ENCODE results near the gene CRABP1.

CRABP1 gene

GRCh38 chr15:78299101-78299930, 40.8 kb upstream of the CRABP1 start, which contains the start of gene SKIC8 (continued):
- no peak for TF ChIP-seq ZNF529 (tag by site-specific recombination; IDR thresholded peaks at IDR 0.05; ENCODE audit: insufficient replicate concordance)
- TF ChIP-seq PRDM1 (tag by site-specific recombination; IDR thresholded peaks at IDR 0.05) = no peak
- TF ChIP-seq, protein P1, sequence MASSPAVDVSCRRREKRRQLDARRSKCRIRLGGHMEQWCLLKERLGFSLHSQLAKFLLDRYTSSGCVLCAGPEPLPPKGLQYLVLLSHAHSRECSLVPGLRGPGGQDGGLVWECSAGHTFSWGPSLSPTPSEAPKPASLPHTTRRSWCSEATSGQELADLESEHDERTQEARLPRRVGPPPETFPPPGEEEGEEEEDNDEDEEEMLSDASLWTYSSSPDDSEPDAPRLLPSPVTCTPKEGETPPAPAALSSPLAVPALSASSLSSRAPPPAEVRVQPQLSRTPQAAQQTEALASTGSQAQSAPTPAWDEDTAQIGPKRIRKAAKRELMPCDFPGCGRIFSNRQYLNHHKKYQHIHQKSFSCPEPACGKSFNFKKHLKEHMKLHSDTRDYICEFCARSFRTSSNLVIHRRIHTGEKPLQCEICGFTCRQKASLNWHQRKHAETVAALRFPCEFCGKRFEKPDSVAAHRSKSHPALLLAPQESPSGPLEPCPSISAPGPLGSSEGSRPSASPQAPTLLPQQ (tag by site-specific recombination; IDR thresholded peaks at IDR 0.05) = peak; percentile 59; the same call in 1 of the 2 replicates
- TF ChIP-seq ZNF404 (tag by site-specific recombination; IDR thresholded peaks at IDR 0.05) = no peak
- TF ChIP-seq SP3 (tag by site-specific recombination; IDR thresholded peaks at IDR 0.05) = peak; percentile 95
- peak; percentile 81 for TF ChIP-seq ZBTB8A (tag by site-specific recombination; IDR thresholded peaks at IDR 0.05)
- TF ChIP-seq, protein P2, sequence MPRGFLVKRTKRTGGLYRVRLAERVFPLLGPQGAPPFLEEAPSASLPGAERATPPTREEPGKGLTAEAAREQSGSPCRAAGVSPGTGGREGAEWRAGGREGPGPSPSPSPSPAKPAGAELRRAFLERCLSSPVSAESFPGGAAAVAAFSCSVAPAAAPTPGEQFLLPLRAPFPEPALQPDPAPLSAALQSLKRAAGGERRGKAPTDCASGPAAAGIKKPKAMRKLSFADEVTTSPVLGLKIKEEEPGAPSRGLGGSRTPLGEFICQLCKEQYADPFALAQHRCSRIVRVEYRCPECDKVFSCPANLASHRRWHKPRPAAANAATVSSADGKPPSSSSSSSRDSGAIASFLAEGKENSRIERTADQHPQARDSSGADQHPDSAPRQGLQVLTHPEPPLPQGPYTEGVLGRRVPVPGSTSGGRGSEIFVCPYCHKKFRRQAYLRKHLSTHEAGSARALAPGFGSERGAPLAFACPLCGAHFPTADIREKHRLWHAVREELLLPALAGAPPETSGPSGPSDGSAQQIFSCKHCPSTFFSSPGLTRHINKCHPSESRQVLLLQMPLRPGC (tag by site-specific recombination; IDR thresholded peaks at IDR 0.05) = no peak
- TF ChIP-seq MYNN (tag by site-specific recombination; IDR thresholded peaks at IDR 0.05; ENCODE audit: borderline replicate concordance) = no peak
- TF ChIP-seq ZNF157 (tag by site-specific recombination; IDR thresholded peaks at IDR 0.05) = no peak
- no peak for TF ChIP-seq KLF7 (tag by site-specific recombination; IDR thresholded peaks at IDR 0.05; ENCODE audit: borderline replicate concordance)
- TF ChIP-seq ZNF629 (tag by site-specific recombination; IDR thresholded peaks at IDR 0.05) = peak; percentile 56; the same call in 1 of the 2 replicates
- TF ChIP-seq ZBTB17 (tag by site-specific recombination; IDR thresholded peaks at IDR 0.05) = peak; percentile 94
- TF ChIP-seq ZBTB48 (tag by site-specific recombination; IDR thresholded peaks at IDR 0.05) = no peak
- TF ChIP-seq ZNF311 (tag by site-specific recombination; IDR thresholded peaks at IDR 0.05; ENCODE audit: borderline replicate concordance) = no peak
- TF ChIP-seq ZNF701 (tag by site-specific recombination; IDR thresholded peaks at IDR 0.05) = no peak
- no peak for TF ChIP-seq ZNF645 (tag by site-specific recombination; IDR thresholded peaks at IDR 0.05)
- TF ChIP-seq ZNF624 (tag by site-specific recombination; IDR thresholded peaks at IDR 0.05) = no peak
- TF ChIP-seq PATZ1 (tag by site-specific recombination; IDR thresholded peaks at IDR 0.05) = peak; percentile 61
- no peak for TF ChIP-seq GLI4 (tag by site-specific recombination; IDR thresholded peaks at IDR 0.05)
- TF ChIP-seq, protein P3, sequence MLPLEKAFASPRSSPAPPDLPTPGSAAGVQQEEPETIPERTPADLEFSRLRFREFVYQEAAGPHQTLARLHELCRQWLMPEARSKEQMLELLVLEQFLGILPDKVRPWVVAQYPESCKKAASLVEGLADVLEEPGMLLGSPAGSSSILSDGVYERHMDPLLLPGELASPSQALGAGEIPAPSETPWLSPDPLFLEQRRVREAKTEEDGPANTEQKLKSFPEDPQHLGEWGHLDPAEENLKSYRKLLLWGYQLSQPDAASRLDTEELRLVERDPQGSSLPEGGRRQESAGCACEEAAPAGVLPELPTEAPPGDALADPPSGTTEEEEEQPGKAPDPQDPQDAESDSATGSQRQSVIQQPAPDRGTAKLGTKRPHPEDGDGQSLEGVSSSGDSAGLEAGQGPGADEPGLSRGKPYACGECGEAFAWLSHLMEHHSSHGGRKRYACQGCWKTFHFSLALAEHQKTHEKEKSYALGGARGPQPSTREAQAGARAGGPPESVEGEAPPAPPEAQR (tag by site-specific recombination; IDR thresholded peaks at IDR 0.05) = no peak
- no peak for TF ChIP-seq ZNF776 (tag by site-specific recombination; IDR thresholded peaks at IDR 0.05; ENCODE audit: borderline replicate concordance)
- TF ChIP-seq IKZF3 (tag by site-specific recombination; IDR thresholded peaks at IDR 0.05) = peak; percentile 94
- TF ChIP-seq HIC1 (tag by site-specific recombination; IDR thresholded peaks at IDR 0.05) = peak; percentile 51; the same call in 1 of the 2 replicates
- TF ChIP-seq TSHZ1 (tag by site-specific recombination; IDR thresholded peaks at IDR 0.05; ENCODE audit: borderline replicate concordance) = no peak
- peak; percentile 69; the same call in 1 of the 2 replicates for TF ChIP-seq TRIM28 (IDR thresholded peaks at IDR 0.05; ENCODE audit: borderline replicate concordance, low read length)
- TF ChIP-seq ZNF514 (tag by site-specific recombination; IDR thresholded peaks at IDR 0.05) = no peak

All from HEK293 (cell line).